Calu3 (cell line): ENCODE results near the gene MELTF. TPM values are rescaled to one million over a fixed set of nuclear protein-coding genes. Genes with fewer than 3 reads are reported as not detected.
A peak's percentile ranks its signal among the peaks of the same experiment; 100 is the strongest.

Source experiments
- BruUV-seq: library from RNA; stranded (reverse); fragments of 400-500 nt; replicated peaks from 2 replicates; lab custom pipeline; 2021; lab: Mats Ljungman, UMichigan
- CTCF ChIA-PET: fragments of 300-600 bp; sonication (Branson Sonifier 250); formaldehyde crosslinking; loops from one replicate; lab custom pipeline; 2022; ENCODE audit warnings: antibody characterized with exemption; lab: Charles Lee
- DNase-seq: peaks from one replicate; pipeline ENCODE4 v3.0.0; 2022
- H3K27ac Mint-ChIP-seq: one replicate; pipeline ENCODE4 v1.8.0; 2022; ENCODE audit warnings: mixed read lengths; ENCODE audit not compliant: unreplicated experiment
- H3K27me3 Mint-ChIP-seq: one replicate; pipeline ENCODE4 v1.8.0; 2022; ENCODE audit warnings: mixed read lengths; ENCODE audit not compliant: unreplicated experiment
- H3K36me3 Mint-ChIP-seq: one replicate; pipeline ENCODE4 v1.8.0; 2022; ENCODE audit warnings: mild to moderate bottlenecking, moderate library complexity, mixed read lengths; ENCODE audit not compliant: insufficient read depth, unreplicated experiment
- H3K4me1 Mint-ChIP-seq: one replicate; pipeline ENCODE4 v1.8.0; 2022; ENCODE audit warnings: mild to moderate bottlenecking, low read depth, mixed read lengths; ENCODE audit not compliant: unreplicated experiment
- H3K4me3 Mint-ChIP-seq: one replicate; pipeline ENCODE4 v1.8.0; 2022; ENCODE audit warnings: mild to moderate bottlenecking, low read depth, moderate library complexity, mixed read lengths; ENCODE audit not compliant: unreplicated experiment
- H3K9me3 Mint-ChIP-seq: one replicate; pipeline ENCODE4 v1.8.0; 2022; ENCODE audit warnings: low read depth, mixed read lengths; ENCODE audit not compliant: unreplicated experiment
- CTCF ChIP-seq: fragments of 200-600 bp; IDR thresholded peaks from one replicate; pipeline ENCODE4 v1.8.0; 2022; ENCODE audit warnings: antibody characterized with exemption; ENCODE audit not compliant: unreplicated experiment
- intact Hi-C: fragments of 100-400 bp; cut with micrococcal nuclease; formaldehyde crosslinking; loops from one replicate; pipeline ENCODE4 v1.10.0; 2022; ENCODE audit not compliant: unreplicated experiment
- total RNA-seq: library from RNA; stranded (reverse); gene quantifications from 2 replicates; pipeline ENCODE4 v1.2.3, GENCODE V29; 2022

Gene MELTF
- total RNA-seq, 1 experiment from 2014 or later, result 39.0 TPM

GRCh38 chr3:196967412-196968232, 62.0 kb downstream of the MELTF start:
- CTCF ChIA-PET, result no interaction called here
- H3K9me3 Mint-ChIP-seq, result no peaks in the 10 kb centered on the region
- intact Hi-C loops, result no loop called here
- H3K4me3 Mint-ChIP-seq, result peak overlapping the region; percentile 80
- peaks cover 29% of the 10 kb centered on the region for H3K36me3 Mint-ChIP-seq
- TF ChIP-seq CTCF, result no peak
- peaks cover 10% of the 10 kb centered on the region for H3K4me1 Mint-ChIP-seq
- DNase-seq, result no peak
- peaks cover 16% of the 10 kb centered on the region for H3K27me3 Mint-ChIP-seq
- no peak overlapping the region for H3K27ac Mint-ChIP-seq
- TSS peak; percentile 39 for BruUV-seq

GRCh38 chr3:196966526-196967401, 62.9 kb downstream of the MELTF start:
- intact Hi-C loops, result no loop called here

GRCh38 chr3:196965804-196966173, 63.8 kb downstream of the MELTF start:
- CTCF ChIA-PET, result no interaction called here
- Mint-ChIP-seq H3K4me1 (peaks cover 8% of the 10 kb centered on the region), H3K36me3 (peaks cover 29% of the 10 kb centered on the region), H3K27ac (no peak overlapping the region), H3K9me3 (no peaks in the 10 kb centered on the region), H3K27me3 (peaks cover 10% of the 10 kb centered on the region), H3K4me3 (no peak overlapping the region)
- BruUV-seq, result no TSS peak
- no peak for DNase-seq
- TF ChIP-seq CTCF, result no peak
- intact Hi-C loops, result no loop called here

More at GRCh38 chr3:196966526-196967401, 62.9 kb downstream of the MELTF start:
- Mint-ChIP-seq H3K27ac (no peak overlapping the region), H3K9me3 (no peaks in the 10 kb centered on the region), H3K4me3 (no peak overlapping the region), H3K4me1 (peaks cover 10% of the 10 kb centered on the region), H3K36me3 (peaks cover 29% of the 10 kb centered on the region), H3K27me3 (peaks cover 16% of the 10 kb centered on the region)
- DNase-seq, result no peak
- no TSS peak for BruUV-seq
- CTCF ChIA-PET, result interaction anchor here (0.6 kb wide), 1 partner anchor 200 kb away, joined by 5 read pairs; no protein-coding TSS in a partner anchor
- TF ChIP-seq CTCF, result no peak

GRCh38 chr3:196965112-196965803, 64.4 kb downstream of the MELTF start:
- peaks cover 25% of the 10 kb centered on the region for H3K36me3 Mint-ChIP-seq
- TF ChIP-seq CTCF, result no peak
- no peak overlapping the region for H3K4me3 Mint-ChIP-seq
- CTCF ChIA-PET, result no interaction called here
- H3K27ac Mint-ChIP-seq, result no peak overlapping the region
- H3K4me1 Mint-ChIP-seq, result peaks cover 3% of the 10 kb centered on the region
- BruUV-seq, result no TSS peak
- DNase-seq, result no peak
- H3K9me3 Mint-ChIP-seq, result no peaks in the 10 kb centered on the region
- intact Hi-C loops, result no loop called here
- peaks cover 5% of the 10 kb centered on the region for H3K27me3 Mint-ChIP-seq
